Mammary epithelial cell (primary cell): ENCODE data around the gene ZNF430.

Experiments used
- CTCF ChIP-seq, 2 donors: IDR thresholded peaks in 1 of 2; conservative IDR thresholded peaks in 1 of 2; 2 replicates each; pipeline ENCODE4 v1.5.1; 2011 to 2012; ENCODE audit warnings: inconsistent platforms in 2 of 2, low read length in 2 of 2, mild to moderate bottlenecking in 2 of 2, control low read depth in 1 of 2, low read depth in 1 of 2; ENCODE audit not compliant: insufficient read depth in 1 of 2; ENCODE audit errors: extremely low read depth in 1 of 2
- EZH2 ChIP-seq: IDR thresholded peaks from 2 replicates; pipeline ENCODE4 v1.6.1; 2012; ENCODE audit warnings: low read length, inconsistent platforms, borderline replicate concordance

- TF ChIP-seq CTCF (conservative IDR thresholded peaks at IDR 0.05 in 1 of 2, IDR thresholded peaks at IDR 0.05 in 1 of 2; ENCODE audit: extremely low read depth in 1 of 2, insufficient read depth in 1 of 2, low read depth in 1 of 2, low read length in 2 of 2) (no peak), EZH2 (no peak)
Measured at GRCh38 chr19:21020298-21021227, at the start of gene ZNF430.
